Neuronal stem cell (in vitro differentiated cells): ENCODE results near the gene PPM1L.

Source experiments
- DNase-seq: peaks from one replicate; pipeline ENCODE4 v3.0.0-alpha.2; 2013; ENCODE audit warnings: low spot score
- H2AFZ ChIP-seq: one replicate; pipeline ENCODE4 v1.6.1; 2013; ENCODE audit warnings: mild to moderate bottlenecking, low read length, inconsistent platforms
- H2AK5ac ChIP-seq: 2 replicates; pipeline ENCODE4 v1.6.1; 2013; ENCODE audit warnings: low read depth, mild to moderate bottlenecking, inconsistent platforms, low read length, moderate library complexity, mixed read lengths
- H2BK120ac ChIP-seq: 2 replicates; pipeline ENCODE4 v1.6.1; 2013; ENCODE audit warnings: low read depth, mild to moderate bottlenecking, inconsistent platforms, low read length, moderate library complexity, mixed read lengths
- H2BK12ac ChIP-seq: one replicate; pipeline ENCODE4 v1.6.1; 2013; ENCODE audit warnings: low read length, inconsistent platforms
- H2BK15ac ChIP-seq: 2 replicates; pipeline ENCODE4 v1.6.1; 2013; ENCODE audit warnings: mild to moderate bottlenecking, low read length, inconsistent platforms, mixed read lengths
- H2BK5ac ChIP-seq: one replicate; pipeline ENCODE4 v1.6.1; 2013; ENCODE audit warnings: inconsistent platforms, mild to moderate bottlenecking, low read length, moderate library complexity
- H3K14ac ChIP-seq: one replicate; pipeline ENCODE4 v1.6.1; 2013; ENCODE audit warnings: low read length, inconsistent platforms
- H3K18ac ChIP-seq: 2 replicates; pipeline ENCODE4 v1.6.1; 2013; ENCODE audit warnings: low read length, inconsistent platforms
- H3K23ac ChIP-seq: 2 replicates; pipeline ENCODE4 v1.6.1; 2013; ENCODE audit warnings: low read depth, mild to moderate bottlenecking, mixed read lengths, low read length, inconsistent platforms; ENCODE audit not compliant: poor library complexity
- H3K27ac ChIP-seq: replicated peaks from 3 replicates; pipeline ENCODE4 v1.5.1; 2013; ENCODE audit warnings: low read length, inconsistent platforms
- H3K27me3 ChIP-seq, 3 experiments: 2 replicates each; pipeline ENCODE4 v1.6.1; 2013; ENCODE audit warnings: low read length in 3 of 3, mild to moderate bottlenecking in 2 of 3, inconsistent platforms in 1 of 3, low read depth in 1 of 3, mixed read lengths in 1 of 3, moderate library complexity in 1 of 3; ENCODE audit not compliant: control insufficient read depth in 3 of 3, insufficient read depth in 3 of 3
- H3K36me3 ChIP-seq, 2 donors: replicated peaks in 1 of 2; 2 replicates each; pipeline ENCODE4 v1.6.1; 2013; ENCODE audit warnings: low read length in 2 of 2; ENCODE audit not compliant: control insufficient read depth in 2 of 2, insufficient read depth in 2 of 2
- H3K4ac ChIP-seq: 2 replicates; pipeline ENCODE4 v1.6.1; 2013; ENCODE audit warnings: inconsistent platforms, mild to moderate bottlenecking, low read length, moderate library complexity
- H3K4me1 ChIP-seq, 2 donors: 1 replicate in 1 of 2; 2 replicates in 1 of 2; pipeline ENCODE4 v1.6.1; 2013; ENCODE audit warnings: low read length in 2 of 2, low read depth in 1 of 2; ENCODE audit not compliant: control insufficient read depth in 2 of 2, insufficient read depth in 1 of 2
- H3K4me2 ChIP-seq: one replicate; pipeline ENCODE4 v1.6.1; 2013; ENCODE audit warnings: mild to moderate bottlenecking, low read length, inconsistent platforms; ENCODE audit not compliant: insufficient read depth, poor library complexity, severe bottlenecking
- H3K4me3 ChIP-seq, 2 donors: 2 replicates each; pipeline ENCODE4 v1.5.1; 2013; ENCODE audit warnings: low read length in 2 of 2, mild to moderate bottlenecking in 2 of 2, inconsistent platforms in 1 of 2, moderate library complexity in 1 of 2
- H3K79me1 ChIP-seq: one replicate; pipeline ENCODE4 v1.6.1; 2013; ENCODE audit warnings: low read depth, mild to moderate bottlenecking, inconsistent platforms, low read length, moderate library complexity
- H3K9ac ChIP-seq: one replicate; pipeline ENCODE4 v1.6.1; 2013; ENCODE audit warnings: mild to moderate bottlenecking, low read depth, low read length, inconsistent platforms; ENCODE audit not compliant: poor library complexity
- H3K9me3 ChIP-seq, 2 donors: replicated peaks in 1 of 2; 2 replicates each; pipeline versions ENCODE3 to v1.6.1; 2013; ENCODE audit warnings: low read length in 2 of 2, mild to moderate bottlenecking in 2 of 2, inconsistent platforms in 1 of 2, low read depth in 1 of 2, mixed read lengths in 1 of 2, moderate library complexity in 1 of 2; ENCODE audit not compliant: control insufficient read depth in 2 of 2, insufficient read depth in 1 of 2
- H4K8ac ChIP-seq: one replicate; pipeline ENCODE4 v1.6.1; 2013; ENCODE audit warnings: low read depth, mild to moderate bottlenecking, inconsistent platforms, low read length, moderate library complexity
- H4K91ac ChIP-seq: one replicate; pipeline ENCODE4 v1.6.1; 2013; ENCODE audit warnings: low read length, low read depth, mild to moderate bottlenecking, inconsistent platforms; ENCODE audit not compliant: poor library complexity
- WGBS, 2 donors: extraction: QIAGEN DNeasy Blood & Tissue Kit; methylation state at CpG; one replicate each; pipeline ENCODE4 v1.1.7; 2013; ENCODE audit warnings: missing lambda C conversion rate in 2 of 2, mixed read lengths in 1 of 2; ENCODE audit not compliant: insufficient read length in 2 of 2, insufficient replicate concordance in 1 of 2; ENCODE audit errors: extremely low coverage in 2 of 2; 5-methylcytosine and 5-hydroxymethylcytosine counted together

The PPM1L gene

DNA sequence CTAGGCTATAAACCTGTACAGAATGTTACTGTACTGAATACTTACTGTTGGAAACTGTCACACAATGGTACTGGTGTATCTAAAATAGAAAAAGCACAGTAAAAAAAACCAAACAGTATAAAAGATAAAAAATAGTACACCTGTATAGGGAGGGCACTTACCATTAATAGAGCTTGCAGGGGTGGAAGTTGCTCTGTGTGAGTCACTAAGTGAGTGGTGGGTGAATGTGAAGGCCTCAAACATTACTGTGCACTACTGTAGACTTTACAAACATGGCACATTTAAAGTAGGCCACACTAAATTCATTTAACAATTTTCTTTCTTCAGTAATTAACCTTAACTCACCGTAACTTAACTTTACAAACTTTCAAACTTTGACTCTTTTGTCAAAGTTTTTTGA lies 327.1 kb downstream of the PPM1L start:
- WGBS, 2 donors: 100% methylated on average over 1 of the region's 1 CpG
- Histone ChIP-seq H3K14ac (no peak overlapping the region), H2BK5ac (no peak overlapping the region), H3K27ac (no peak overlapping the region), H3K36me3 (peaks cover 0 to 2% of the 10 kb centered on the region in 2 donors), H3K79me1 (no peaks in the 10 kb centered on the region), H2BK15ac (no peak overlapping the region), H3K9me3 (no peaks in the 10 kb centered on the region), H2AK5ac (no peak overlapping the region), H3K4me2 (no peak overlapping the region), H2AFZ (no peak overlapping the region), H4K91ac (no peak overlapping the region), H3K18ac (no peak overlapping the region), H3K27me3 (no peaks in the 10 kb centered on the region), H2BK120ac (no peak overlapping the region), H3K4me3 (no peak overlapping the region), H3K4ac (no peak overlapping the region), H4K8ac (no peak overlapping the region), H3K4me1 (peaks cover 0 to 3% of the 10 kb centered on the region in 2 donors), H3K9ac (no peak overlapping the region), H3K23ac (no peak overlapping the region), H2BK12ac (no peak overlapping the region)
- no peak for DNase-seq

DNA sequence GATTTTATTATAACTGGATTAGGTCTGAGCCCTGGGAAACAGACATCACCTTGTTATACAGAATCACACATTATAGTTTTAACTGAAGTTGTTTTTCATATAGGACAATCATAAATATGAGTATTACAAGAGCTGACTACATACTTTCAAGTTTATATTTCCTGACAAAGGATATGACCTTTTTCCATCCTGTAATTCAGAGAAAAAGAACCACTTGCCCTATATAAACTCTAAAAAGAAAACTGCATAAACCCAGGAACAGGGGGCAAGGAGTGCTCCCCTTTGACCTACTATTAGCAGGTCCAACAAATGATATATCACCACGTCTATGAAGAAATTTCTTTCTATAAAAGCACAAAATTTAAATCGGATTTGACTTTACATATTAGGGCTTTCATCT lies 328.2 kb downstream of the PPM1L start:
- H2AK5ac ChIP-seq: no peak overlapping the region
- WGBS, 2 donors: no CpG with 5 or more reads among the region's 2 CpGs
- no peak overlapping the region for H3K18ac ChIP-seq
- no peak overlapping the region for H2BK15ac ChIP-seq
- no peak overlapping the region for H3K9ac ChIP-seq
- H2BK5ac ChIP-seq: no peak overlapping the region
- no peak overlapping the region for H3K4ac ChIP-seq
- H3K36me3 ChIP-seq: peaks cover 0 to 2% of the 10 kb centered on the region in 2 donors
- H3K14ac ChIP-seq: no peak overlapping the region
- H4K91ac ChIP-seq: no peak overlapping the region
- H3K27ac ChIP-seq: no peak overlapping the region
- H2BK120ac ChIP-seq: no peak overlapping the region
- H3K4me2 ChIP-seq: no peak overlapping the region
- H2AFZ ChIP-seq: no peak overlapping the region
- no peaks in the 10 kb centered on the region for H3K9me3 ChIP-seq
- no peak overlapping the region for H3K23ac ChIP-seq
- H3K4me3 ChIP-seq: no peak overlapping the region
- H2BK12ac ChIP-seq: no peak overlapping the region
- no peaks in the 10 kb centered on the region for H3K79me1 ChIP-seq
- H3K4me1 ChIP-seq: peaks cover 0 to 3% of the 10 kb centered on the region in 2 donors
- no peaks in the 10 kb centered on the region for H3K27me3 ChIP-seq
- H4K8ac ChIP-seq: no peak overlapping the region
- no peak for DNase-seq

- Histone ChIP-seq H2AFZ (no peak overlapping the region), H3K4ac (no peak overlapping the region), H3K18ac (no peak overlapping the region), H3K9ac (no peak overlapping the region), H3K27ac (no peak overlapping the region), H3K4me3 (no peak overlapping the region), H3K9me3 (no peaks in the 10 kb centered on the region), H2BK15ac (no peak overlapping the region), H3K23ac (no peak overlapping the region), H3K36me3 (no peaks in the 10 kb centered on the region), H4K8ac (no peak overlapping the region), H2BK120ac (no peak overlapping the region), H3K79me1 (no peaks in the 10 kb centered on the region), H3K4me2 (no peak overlapping the region), H4K91ac (no peak overlapping the region), H2AK5ac (no peak overlapping the region), H3K14ac (no peak overlapping the region), H3K27me3 (peaks cover 0 to 3% (median 0%) of the 10 kb centered on the region in 3 experiments), H3K4me1 (no peaks in the 10 kb centered on the region), H2BK12ac (no peak overlapping the region), H2BK5ac (no peak overlapping the region)
- no peak for DNase-seq
Measured at GRCh38 chr3:161093895-161094294, 337.9 kb downstream of the PPM1L start.

- H3K18ac ChIP-seq: no peak overlapping the region
- no peak for DNase-seq
- no peak overlapping the region for H4K8ac ChIP-seq
- H3K14ac ChIP-seq: no peak overlapping the region
- no peak overlapping the region for H3K23ac ChIP-seq
- no peak overlapping the region for H3K4ac ChIP-seq
- H3K4me1 ChIP-seq: no peaks in the 10 kb centered on the region
- no peaks in the 10 kb centered on the region for H3K36me3 ChIP-seq
- H2BK120ac ChIP-seq: no peak overlapping the region
- peaks cover 0 to 21% (median 0%) of the 10 kb centered on the region in 3 experiments for H3K27me3 ChIP-seq
- H2BK15ac ChIP-seq: no peak overlapping the region
- no peak overlapping the region for H2AK5ac ChIP-seq
- H3K9me3 ChIP-seq: no peaks in the 10 kb centered on the region
- H3K27ac ChIP-seq: no peak overlapping the region
- no peak overlapping the region for H3K4me3 ChIP-seq
- H2BK12ac ChIP-seq: no peak overlapping the region
- no peaks in the 10 kb centered on the region for H3K79me1 ChIP-seq
- H3K9ac ChIP-seq: no peak overlapping the region
- no CpG with 5 or more reads among the region's 7 CpGs for WGBS, 2 donors
- no peak overlapping the region for H3K4me2 ChIP-seq
- no peak overlapping the region for H2AFZ ChIP-seq
- no peak overlapping the region for H2BK5ac ChIP-seq
- no peak overlapping the region for H4K91ac ChIP-seq
Measured at GRCh38 chr3:161096771-161097367, 340.8 kb downstream of the PPM1L start.
